H1 (cell line): Measurements from ENCODE around the gene INKA2. TPM values are rescaled to one million over a fixed set of nuclear protein-coding genes. Genes with fewer than 3 reads are reported as not detected.

Source experiments
- SIRT6 ChIP-seq: IDR thresholded peaks from one replicate; pipeline ENCODE4 v1.7.1; 2012; ENCODE audit warnings: low read length, inconsistent platforms
- SUZ12 ChIP-seq: fragments of 200-600 bp; sonication (generic); IDR thresholded peaks from 2 replicates; pipeline ENCODE4 v1.6.1; 2012; ENCODE audit warnings: mild to moderate bottlenecking, inconsistent platforms, low read length, moderate library complexity, mixed read lengths
- polyA plus RNA-seq, 7 experiments: library from polyadenylated mRNA; depleted of rRNA in 3 of 7; stranded (reverse) in 5 of 7; unstranded in 2 of 7; fragments of >200 nt in 5 of 7; fragments of 200-250 nt in 2 of 7; gene quantifications; 1 replicate in 5 of 7; 2 replicates in 1 of 7; 4 replicates in 1 of 7; pipeline versions ENCODE4 v1.2.1 to v1.2.3, GENCODE V29; 2011 to 2013; ENCODE audit warnings: missing spikeins in 2 of 7, mixed read lengths in 2 of 7
- total RNA-seq: library from RNA; stranded (reverse); fragmentation: NEBNext Ultra II Directional; extraction: Animal tissue kit (Norgen Biotek cat#: 25700); gene quantifications from 2 replicates; pipeline ENCODE4 v1.2.1, GENCODE V29; 2021
- TF ChIP-seq, protein P1 (sequence below): IDR thresholded peaks from 2 replicates; pipeline ENCODE4 v1.6.1; 2011; ENCODE audit warnings: low read length, improper control_type of control experiment

The INKA2 gene
- total and polyA plus RNA-seq, 2 of the 8 experiments (the other 6 are each of a cell fraction or from before 2014, with no cell fraction given): 4.2 to 11.5 TPM

DNA sequence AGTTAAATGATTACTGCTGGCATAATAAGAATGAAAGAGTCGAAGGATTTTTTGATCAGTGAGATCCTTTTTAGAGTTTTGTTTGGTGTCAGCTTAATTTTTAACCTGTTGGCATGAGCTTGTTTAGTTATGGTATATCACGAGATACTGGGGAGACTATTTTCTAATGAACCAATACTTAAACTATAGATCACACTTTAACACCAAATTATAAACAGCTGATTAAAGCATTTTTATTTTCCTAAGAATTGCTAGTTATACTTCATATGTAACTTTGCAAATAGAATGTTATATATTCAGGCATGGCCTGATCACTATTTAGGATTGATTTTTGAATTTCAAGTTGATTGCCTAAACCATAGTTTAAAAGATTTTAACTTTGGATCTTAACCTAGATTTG is 22.5 kb upstream of the INKA2 start (continued):
- TF ChIP-seq, protein P1, sequence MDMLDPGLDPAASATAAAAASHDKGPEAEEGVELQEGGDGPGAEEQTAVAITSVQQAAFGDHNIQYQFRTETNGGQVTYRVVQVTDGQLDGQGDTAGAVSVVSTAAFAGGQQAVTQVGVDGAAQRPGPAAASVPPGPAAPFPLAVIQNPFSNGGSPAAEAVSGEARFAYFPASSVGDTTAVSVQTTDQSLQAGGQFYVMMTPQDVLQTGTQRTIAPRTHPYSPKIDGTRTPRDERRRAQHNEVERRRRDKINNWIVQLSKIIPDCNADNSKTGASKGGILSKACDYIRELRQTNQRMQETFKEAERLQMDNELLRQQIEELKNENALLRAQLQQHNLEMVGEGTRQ: no peak
- TF ChIP-seq SIRT6 (no peak), SUZ12 (no peak)
- TF ChIP-seq, all 59 proteins: peak for 0
